WTC11 (cell line): ENCODE results near the gene CAMTA1. TPM values are rescaled to one million over a fixed set of nuclear protein-coding genes. Genes with fewer than 3 reads are reported as not detected.

Experiments used
- ATAC-seq: fragments of 200-7000 bp; cut with Tn5 transposase; 2 replicates; pipeline ENCODE4 v1.10.0; 2021; ENCODE audit warnings: mild to moderate bottlenecking, moderate library complexity
- CTCF ChIA-PET: fragments of 300-600 bp; sonication (Branson Sonifier 250); formaldehyde crosslinking; loops from one replicate; lab custom pipeline; 2021; ENCODE audit warnings: antibody characterized with exemption; lab: Charles Lee
- POLR2A ChIA-PET: fragments of 350-600 bp; sonication (Branson Sonifier 250); formaldehyde crosslinking; loops from one replicate; lab custom pipeline; 2021; ENCODE audit warnings: antibody characterized with exemption; lab: Charles Lee
- DNase-seq: peaks from one replicate; pipeline ENCODE4 v3.0.0; 2021; ENCODE audit warnings: low spot score
- H3K27ac Mint-ChIP-seq: 2 replicates; pipeline ENCODE4 v1.8.0; 2021; ENCODE audit warnings: mixed read lengths
- H3K27me3 Mint-ChIP-seq: 2 replicates; pipeline ENCODE4 v1.8.0; 2021; ENCODE audit warnings: low read depth, mild to moderate bottlenecking, moderate library complexity, mixed read lengths
- H3K36me3 Mint-ChIP-seq: 2 replicates; pipeline ENCODE4 v1.8.0; 2021; ENCODE audit warnings: mixed read lengths
- H3K4me1 Mint-ChIP-seq: 2 replicates; pipeline ENCODE4 v1.8.0; 2022; ENCODE audit warnings: mixed read lengths
- H3K4me3 Mint-ChIP-seq: 2 replicates; pipeline ENCODE4 v1.8.0; 2021; ENCODE audit warnings: mild to moderate bottlenecking, moderate library complexity, mixed read lengths
- H3K9me3 Mint-ChIP-seq: 2 replicates; pipeline ENCODE4 v1.8.0; 2021; ENCODE audit warnings: mixed read lengths
- AFF4 ChIP-seq: sonication (generic); formaldehyde crosslinking; IDR thresholded peaks from 2 replicates; pipeline ENCODE4 v1.8.1; 2023; ENCODE audit warnings: mild to moderate bottlenecking, missing genetic modification reagents, borderline replicate concordance
- ARID4B ChIP-seq: sonication (generic); formaldehyde crosslinking; IDR thresholded peaks from 2 replicates; pipeline ENCODE4 v1.8.0; 2023; ENCODE audit warnings: missing genetic modification reagents, mild to moderate bottlenecking, borderline replicate concordance
- CREB1 ChIP-seq: sonication (generic); formaldehyde crosslinking; IDR thresholded peaks from 2 replicates; pipeline ENCODE4 v1.8.0; 2023; ENCODE audit warnings: mild to moderate bottlenecking, missing genetic modification reagents
- CREM ChIP-seq: sonication (generic); formaldehyde crosslinking; IDR thresholded peaks from 2 replicates; pipeline ENCODE4 v1.8.1; 2022; ENCODE audit warnings: mild to moderate bottlenecking, missing genetic modification reagents, moderate library complexity
- ETV6 ChIP-seq: sonication (generic); formaldehyde crosslinking; IDR thresholded peaks from 2 replicates; pipeline ENCODE4 v1.8.1; 2022; ENCODE audit warnings: mild to moderate bottlenecking, missing genetic modification reagents
- GABPB1 ChIP-seq: sonication (generic); formaldehyde crosslinking; IDR thresholded peaks from 2 replicates; pipeline ENCODE4 v1.8.1; 2023; ENCODE audit warnings: mild to moderate bottlenecking, missing genetic modification reagents
- GRHL2 ChIP-seq: fragments of 250-450 bp; sonication (Bioruptor Pico); IDR thresholded peaks from 2 replicates; pipeline ENCODE4 v1.8.0; 2022; ENCODE audit warnings: mild to moderate bottlenecking, moderate library complexity; ENCODE audit not compliant: insufficient replicate concordance, severe bottlenecking
- JAZF1 ChIP-seq: fragments of 250-450 bp; sonication (Bioruptor Pico); IDR thresholded peaks from 2 replicates; pipeline ENCODE4 v1.9.0; 2021; ENCODE audit warnings: moderate library complexity, mild to moderate bottlenecking, inconsistent platforms
- NR2C2 ChIP-seq: sonication (generic); formaldehyde crosslinking; IDR thresholded peaks from 2 replicates; pipeline ENCODE4 v1.8.0; 2022; ENCODE audit warnings: mild to moderate bottlenecking, missing genetic modification reagents
- RELA ChIP-seq: sonication (generic); formaldehyde crosslinking; IDR thresholded peaks from 2 replicates; pipeline ENCODE4 v1.8.1; 2022; ENCODE audit warnings: missing genetic modification reagents, mild to moderate bottlenecking, borderline replicate concordance
- USF1 ChIP-seq: sonication (generic); formaldehyde crosslinking; IDR thresholded peaks from 2 replicates; pipeline ENCODE4 v1.8.0; 2022; ENCODE audit warnings: mild to moderate bottlenecking, missing genetic modification reagents
- ZBTB21 ChIP-seq: sonication (generic); formaldehyde crosslinking; IDR thresholded peaks from 2 replicates; pipeline ENCODE4 v1.8.1; 2023; ENCODE audit warnings: mild to moderate bottlenecking, missing genetic modification reagents, borderline replicate concordance
- ZBTB43 ChIP-seq: sonication (generic); formaldehyde crosslinking; IDR thresholded peaks from 2 replicates; pipeline ENCODE4 v1.8.1; 2023; ENCODE audit warnings: mild to moderate bottlenecking, missing genetic modification reagents
- ZMAT4 ChIP-seq: fragments of 250-450 bp; sonication (Bioruptor Pico); IDR thresholded peaks from 2 replicates; pipeline ENCODE4 v1.9.0; 2021; ENCODE audit warnings: mild to moderate bottlenecking
- ZNF138 ChIP-seq: sonication (generic); formaldehyde crosslinking; conservative IDR thresholded peaks from 2 replicates; pipeline ENCODE4 v1.8.1; 2022; ENCODE audit warnings: mild to moderate bottlenecking, moderate library complexity, missing genetic modification reagents
- ZNF219 ChIP-seq: sonication (generic); formaldehyde crosslinking; IDR thresholded peaks from 2 replicates; pipeline ENCODE4 v1.8.0; 2023; ENCODE audit warnings: missing genetic modification reagents, mild to moderate bottlenecking, borderline replicate concordance
- ZNF263 ChIP-seq: sonication (generic); formaldehyde crosslinking; IDR thresholded peaks from 2 replicates; pipeline ENCODE4 v1.8.1; 2022; ENCODE audit warnings: low read depth, mild to moderate bottlenecking, moderate library complexity, missing genetic modification reagents
- ZNF317 ChIP-seq: sonication (generic); formaldehyde crosslinking; IDR thresholded peaks from 2 replicates; pipeline ENCODE4 v1.8.1; 2023; ENCODE audit warnings: low read depth, mild to moderate bottlenecking, moderate library complexity, missing genetic modification reagents, borderline replicate concordance
- ZNF425 ChIP-seq: fragments of 250-450 bp; sonication (Bioruptor Pico); conservative IDR thresholded peaks from 2 replicates; pipeline ENCODE4 v1.9.0; 2021; ENCODE audit warnings: mild to moderate bottlenecking
- ZNF532 ChIP-seq: fragments of 250-450 bp; sonication (Bioruptor Pico); IDR thresholded peaks from 2 replicates; pipeline ENCODE4 v1.9.0; 2021; ENCODE audit warnings: mild to moderate bottlenecking, borderline replicate concordance
- total RNA-seq: library from RNA; stranded (reverse); gene quantifications from 3 replicates; pipeline ENCODE4 v1.2.3, GENCODE V29; 2021

Gene CAMTA1
- total RNA-seq, 1 experiment from 2014 or later = 86.4 TPM

GRCh38 chr1:6858596-6858995 is 73.3 kb downstream of the CAMTA1 start:
- ChIA-PET CTCF (interaction anchor here (0.9 kb wide), 1 partner anchor 10 kb away, joined by 3 read pairs; no protein-coding TSS in a partner anchor), POLR2A (no interaction called here)
- Mint-ChIP-seq H3K36me3 (peaks cover 20% of the 10 kb centered on the region), H3K9me3 (peaks cover 17% of the 10 kb centered on the region), H3K4me1 (peaks cover 13% of the 10 kb centered on the region), H3K27me3 (no peaks in the 10 kb centered on the region), H3K4me3 (no peak overlapping the region), H3K27ac (no peak overlapping the region)
- no peak for DNase-seq
- ATAC-seq = no peak
- TF ChIP-seq ZNF219 (CRISPR knock-in tag) (no peak), CREM (CRISPR knock-in tag) (no peak), AFF4 (CRISPR knock-in tag) (no peak), RELA (no peak), ARID4B (no peak), ZNF138 (CRISPR knock-in tag) (no peak), JAZF1 (CRISPR knock-in tag) (no peak), GRHL2 (CRISPR knock-in tag) (no peak), ZNF317 (CRISPR knock-in tag) (no peak), ZNF425 (CRISPR knock-in tag) (no peak), ZNF532 (CRISPR knock-in tag) (no peak), ZMAT4 (CRISPR knock-in tag) (no peak), NR2C2 (CRISPR knock-in tag) (no peak), USF1 (CRISPR knock-in tag) (no peak), ZBTB43 (CRISPR knock-in tag) (no peak), GABPB1 (no peak), ZBTB21 (CRISPR knock-in tag) (no peak), ZNF263 (CRISPR knock-in tag) (no peak), CREB1 (CRISPR knock-in tag) (no peak), ETV6 (CRISPR knock-in tag) (no peak)
